OCI-LY7 (cell line): ENCODE results near the gene LENG1.

ENCODE experiments used
- EZH2phosphoT487 ChIP-seq: fragments of 200-600 bp; sonication (generic); IDR thresholded peaks from 2 replicates; pipeline ENCODE4 v1.6.1; 2018; ENCODE audit warnings: low read depth, borderline replicate concordance, mild to moderate bottlenecking, mixed run types, antibody characterized with exemption, low read length, moderate library complexity, mixed read lengths
- TF ChIP-seq, protein P1 (sequence below): fragments of 200-600 bp; sonication (generic); conservative IDR thresholded peaks from 2 replicates; pipeline ENCODE4 v1.5.1; 2014; ENCODE audit warnings: mild to moderate bottlenecking, antibody characterized with exemption, low read length, moderate library complexity, mixed read lengths

DNA sequence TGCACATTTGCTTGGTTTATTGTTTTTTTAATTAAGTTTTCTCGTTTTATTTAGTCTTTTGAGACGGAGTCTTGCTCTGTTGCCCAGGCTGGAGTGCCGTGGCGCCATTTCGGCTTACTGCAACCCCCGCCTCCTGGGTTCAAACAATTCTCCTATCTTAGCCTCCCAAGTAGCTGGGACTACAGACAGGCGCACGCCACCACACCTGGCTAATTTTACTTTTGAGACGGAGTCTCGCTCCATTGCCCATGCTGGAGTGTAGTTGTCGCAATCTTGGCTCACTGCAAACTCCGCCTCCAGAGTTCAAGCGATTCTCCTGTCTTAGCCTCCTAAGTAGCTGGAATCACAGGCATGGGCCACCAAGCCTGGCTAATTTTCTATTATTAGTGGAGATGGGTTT is 42.5 kb upstream of the LENG1 start:
- TF ChIP-seq, protein P1, sequence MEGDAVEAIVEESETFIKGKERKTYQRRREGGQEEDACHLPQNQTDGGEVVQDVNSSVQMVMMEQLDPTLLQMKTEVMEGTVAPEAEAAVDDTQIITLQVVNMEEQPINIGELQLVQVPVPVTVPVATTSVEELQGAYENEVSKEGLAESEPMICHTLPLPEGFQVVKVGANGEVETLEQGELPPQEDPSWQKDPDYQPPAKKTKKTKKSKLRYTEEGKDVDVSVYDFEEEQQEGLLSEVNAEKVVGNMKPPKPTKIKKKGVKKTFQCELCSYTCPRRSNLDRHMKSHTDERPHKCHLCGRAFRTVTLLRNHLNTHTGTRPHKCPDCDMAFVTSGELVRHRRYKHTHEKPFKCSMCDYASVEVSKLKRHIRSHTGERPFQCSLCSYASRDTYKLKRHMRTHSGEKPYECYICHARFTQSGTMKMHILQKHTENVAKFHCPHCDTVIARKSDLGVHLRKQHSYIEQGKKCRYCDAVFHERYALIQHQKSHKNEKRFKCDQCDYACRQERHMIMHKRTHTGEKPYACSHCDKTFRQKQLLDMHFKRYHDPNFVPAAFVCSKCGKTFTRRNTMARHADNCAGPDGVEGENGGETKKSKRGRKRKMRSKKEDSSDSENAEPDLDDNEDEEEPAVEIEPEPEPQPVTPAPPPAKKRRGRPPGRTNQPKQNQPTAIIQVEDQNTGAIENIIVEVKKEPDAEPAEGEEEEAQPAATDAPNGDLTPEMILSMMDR, result no peak
- TF ChIP-seq EZH2phosphoT487, result no peak
